ENCODE measurements around the gene MAP3K13. TPM values are rescaled to one million over a fixed set of nuclear protein-coding genes. Genes with fewer than 3 reads are reported as not detected.
A peak's percentile ranks its signal among the peaks of the same experiment; 100 is the strongest.

MAP3K13 gene
- total and polyA plus RNA-seq, 4 donors: 35.3 to 56.3 (median 41.7) TPM

- Histone ChIP-seq H3K36me3 (ENCODE audit: control insufficient read depth, insufficient read depth, low read length) (peaks cover 16% of the 10 kb centered on the region), H3K27me3 (ENCODE audit: control insufficient read depth, insufficient read depth, low read length) (no peaks in the 10 kb centered on the region), H3K9me3 (ENCODE audit: control insufficient read depth, insufficient read depth, low read length) (no peaks in the 10 kb centered on the region), H3K4me3 (ENCODE audit: low read depth, low read length) (no peak overlapping the region), H3K4me1 (ENCODE audit: control insufficient read depth, insufficient read depth, low read length) (no peaks in the 10 kb centered on the region), H3K27ac (ENCODE audit: low read depth, low read length) (no peak overlapping the region)
- WGBS (ENCODE audit: insufficient coverage): no CpG with 5 or more reads among the region's 3 CpGs
- DNase-seq (ENCODE audit: low read depth in 4 of 6, low spot score in 6 of 6): no peak
Measured at GRCh38 chr3:185484296-185484695, 121.4 kb downstream of the MAP3K13 start.

DNA sequence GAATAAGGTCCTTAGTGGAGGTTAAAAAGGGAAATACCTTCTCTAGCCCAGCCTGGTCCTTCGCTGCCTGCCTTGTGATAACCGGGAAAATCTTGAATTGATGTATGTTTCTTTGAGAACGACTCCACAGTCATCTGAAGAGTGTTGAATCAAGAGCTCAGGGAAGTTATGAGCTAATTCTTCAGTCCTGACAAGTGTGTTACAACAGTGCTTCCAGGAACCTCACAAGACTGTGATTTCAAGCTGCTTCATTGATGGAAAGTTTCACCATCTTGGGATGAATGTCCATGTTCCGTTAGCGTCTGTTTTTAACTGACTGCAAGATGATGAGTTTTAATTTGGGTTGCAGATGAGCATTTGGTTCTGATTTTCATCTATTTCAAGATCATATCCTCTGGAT, 123.5 kb downstream of the MAP3K13 start:
- H3K36me3 ChIP-seq (ENCODE audit: control insufficient read depth, insufficient read depth, low read length): peaks cover 15% of the 10 kb centered on the region
- H3K9me3 ChIP-seq (ENCODE audit: control insufficient read depth, insufficient read depth, low read length): no peaks in the 10 kb centered on the region
- 96% methylated on average over 3 of the region's 5 CpGs for WGBS (ENCODE audit: insufficient coverage)
- no peak for DNase-seq (ENCODE audit: low read depth in 4 of 6, low spot score in 6 of 6)
- no peak overlapping the region for H3K27ac ChIP-seq (ENCODE audit: low read depth, low read length)
- H3K27me3 ChIP-seq (ENCODE audit: control insufficient read depth, insufficient read depth, low read length): no peaks in the 10 kb centered on the region
- H3K4me1 ChIP-seq (ENCODE audit: control insufficient read depth, insufficient read depth, low read length): no peaks in the 10 kb centered on the region
- H3K4me3 ChIP-seq (ENCODE audit: low read depth, low read length): no peak overlapping the region

DNA sequence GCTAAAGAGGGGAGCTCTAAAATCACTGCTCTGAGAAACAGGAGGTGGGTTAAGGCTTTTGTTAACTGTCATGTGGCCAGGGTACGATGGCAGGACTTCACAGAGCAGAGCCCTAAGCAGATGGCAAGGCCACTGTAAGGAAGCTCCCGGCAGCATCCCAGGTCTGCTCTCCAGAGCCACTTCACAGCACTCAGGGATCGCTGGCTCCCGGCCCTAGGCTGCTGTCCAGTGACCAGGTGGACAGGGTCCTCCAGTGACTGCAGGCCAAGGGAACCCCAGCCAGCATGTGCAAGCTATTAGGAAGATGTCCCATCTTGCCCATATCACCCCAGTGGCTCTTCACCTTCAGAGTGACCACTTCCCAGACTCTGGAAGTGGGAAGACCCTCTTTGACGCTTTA, 125.5 kb downstream of the MAP3K13 start:
- DNase-seq (ENCODE audit: low read depth in 4 of 6, low spot score in 6 of 6): no peak
- Histone ChIP-seq H3K27ac (ENCODE audit: low read depth, low read length) (no peak overlapping the region), H3K4me3 (ENCODE audit: low read depth, low read length) (no peak overlapping the region), H3K4me1 (ENCODE audit: control insufficient read depth, insufficient read depth, low read length) (no peaks in the 10 kb centered on the region), H3K27me3 (ENCODE audit: control insufficient read depth, insufficient read depth, low read length) (no peaks in the 10 kb centered on the region), H3K9me3 (ENCODE audit: control insufficient read depth, insufficient read depth, low read length) (no peaks in the 10 kb centered on the region), H3K36me3 (ENCODE audit: control insufficient read depth, insufficient read depth, low read length) (peaks cover 14% of the 10 kb centered on the region)
- 94% methylated on average over 5 of the region's 5 CpGs for WGBS (ENCODE audit: insufficient coverage)

GRCh38 chr3:185489462-185489861, 126.5 kb downstream of the MAP3K13 start:
- H3K4me1 ChIP-seq (ENCODE audit: control insufficient read depth, insufficient read depth, low read length): no peaks in the 10 kb centered on the region
- peaks cover 21% of the 10 kb centered on the region for H3K36me3 ChIP-seq (ENCODE audit: control insufficient read depth, insufficient read depth, low read length)
- H3K4me3 ChIP-seq (ENCODE audit: low read depth, low read length): no peak overlapping the region
- WGBS (ENCODE audit: insufficient coverage): 80% methylated on average over 1 of the region's 3 CpGs
- H3K27me3 ChIP-seq (ENCODE audit: control insufficient read depth, insufficient read depth, low read length): no peaks in the 10 kb centered on the region
- DNase-seq (ENCODE audit: low read depth in 4 of 6, low spot score in 6 of 6): no peak
- no peak overlapping the region for H3K27ac ChIP-seq (ENCODE audit: low read depth, low read length)
- H3K9me3 ChIP-seq (ENCODE audit: control insufficient read depth, insufficient read depth, low read length): no peaks in the 10 kb centered on the region

- DNase-seq (ENCODE audit: low read depth in 4 of 6, low spot score in 6 of 6): no peak
- H3K9me3 ChIP-seq (ENCODE audit: control insufficient read depth, insufficient read depth, low read length): no peaks in the 10 kb centered on the region
- no peak overlapping the region for H3K27ac ChIP-seq (ENCODE audit: low read depth, low read length)
- no peaks in the 10 kb centered on the region for H3K27me3 ChIP-seq (ENCODE audit: control insufficient read depth, insufficient read depth, low read length)
- peaks cover 29% of the 10 kb centered on the region for H3K36me3 ChIP-seq (ENCODE audit: control insufficient read depth, insufficient read depth, low read length)
- 94% methylated on average over 2 of the region's 4 CpGs for WGBS (ENCODE audit: insufficient coverage)
- H3K4me3 ChIP-seq (ENCODE audit: low read depth, low read length): no peak overlapping the region
- H3K4me1 ChIP-seq (ENCODE audit: control insufficient read depth, insufficient read depth, low read length): no peaks in the 10 kb centered on the region
Measured at GRCh38 chr3:185490241-185490640, 127.3 kb downstream of the MAP3K13 start.

- H3K9me3 ChIP-seq (ENCODE audit: control insufficient read depth, insufficient read depth, low read length): no peaks in the 10 kb centered on the region
- peak within 1 kb of the TSS; percentile 89 for H3K27ac ChIP-seq (ENCODE audit: low read depth, low read length)
- H3K27me3 ChIP-seq (ENCODE audit: control insufficient read depth, insufficient read depth, low read length): no peaks in the 10 kb centered on the region
- peak within 1 kb of the TSS; percentile 99 for H3K4me3 ChIP-seq (ENCODE audit: low read depth, low read length)
- peaks cover 26% of the 10 kb centered on the region for H3K36me3 ChIP-seq (ENCODE audit: control insufficient read depth, insufficient read depth, low read length)
- DNase-seq (ENCODE audit: low read depth in 4 of 6, low spot score in 6 of 6): peak; percentile 68 to 97 (median 82)
- peaks cover 15% of the 10 kb centered on the region for H3K4me1 ChIP-seq (ENCODE audit: control insufficient read depth, insufficient read depth, low read length)
- under 1% methylated on average over 82 of the region's 82 CpGs for WGBS (ENCODE audit: insufficient coverage)
Measured at GRCh38 chr3:185498503-185499396, 135.8 kb downstream of the MAP3K13 start, which contains the start of gene TMEM41A. TSS of gene TMEM41A (minus strand) at chr3:185499035. CDS start at chr3:185498961, 74 bp downstream.

GRCh38 chr3:185502987-185503386, 140.1 kb downstream of the MAP3K13 start:
- H3K4me3 ChIP-seq (ENCODE audit: low read depth, low read length): no peak overlapping the region
- H3K9me3 ChIP-seq (ENCODE audit: control insufficient read depth, insufficient read depth, low read length): no peaks in the 10 kb centered on the region
- H3K27ac ChIP-seq (ENCODE audit: low read depth, low read length): no peak overlapping the region
- WGBS (ENCODE audit: insufficient coverage): 82% methylated on average over 3 of the region's 3 CpGs
- H3K36me3 ChIP-seq (ENCODE audit: control insufficient read depth, insufficient read depth, low read length): no peaks in the 10 kb centered on the region
- no peak for DNase-seq (ENCODE audit: low read depth in 4 of 6, low spot score in 6 of 6)
- no peaks in the 10 kb centered on the region for H3K27me3 ChIP-seq (ENCODE audit: control insufficient read depth, insufficient read depth, low read length)
- peaks cover 7% of the 10 kb centered on the region for H3K4me1 ChIP-seq (ENCODE audit: control insufficient read depth, insufficient read depth, low read length)

GRCh38 chr3:185503521-185503920, 140.6 kb downstream of the MAP3K13 start:
- Histone ChIP-seq H3K27ac (ENCODE audit: low read depth, low read length) (no peak overlapping the region), H3K9me3 (ENCODE audit: control insufficient read depth, insufficient read depth, low read length) (no peaks in the 10 kb centered on the region), H3K4me1 (ENCODE audit: control insufficient read depth, insufficient read depth, low read length) (peaks cover 3% of the 10 kb centered on the region), H3K27me3 (ENCODE audit: control insufficient read depth, insufficient read depth, low read length) (no peaks in the 10 kb centered on the region), H3K36me3 (ENCODE audit: control insufficient read depth, insufficient read depth, low read length) (no peaks in the 10 kb centered on the region), H3K4me3 (ENCODE audit: low read depth, low read length) (no peak overlapping the region)
- no peak for DNase-seq (ENCODE audit: low read depth in 4 of 6, low spot score in 6 of 6)
- 80% methylated on average over 1 of the region's 1 CpG for WGBS (ENCODE audit: insufficient coverage)

DNA sequence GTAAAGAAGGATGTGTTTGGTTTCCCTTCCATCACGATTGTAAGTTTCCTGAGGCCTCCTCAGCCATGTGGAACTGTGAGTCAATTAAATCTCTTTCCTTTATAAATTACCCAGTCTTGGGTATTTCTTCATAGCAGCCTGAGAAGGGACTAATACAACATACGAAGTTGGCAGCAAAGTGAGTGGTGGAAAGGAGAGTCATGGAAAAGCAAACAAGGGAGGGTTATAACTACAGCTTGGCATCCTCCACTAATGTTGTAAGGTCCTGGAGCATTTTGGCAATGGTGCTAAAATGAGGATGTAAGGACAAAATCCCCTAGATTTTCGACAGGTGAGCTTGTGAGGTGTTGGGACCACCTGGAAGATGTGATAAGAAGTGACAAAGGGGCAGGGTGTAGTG, 141.7 kb downstream of the MAP3K13 start:
- no peak overlapping the region for H3K4me3 ChIP-seq (ENCODE audit: low read depth, low read length)
- no peaks in the 10 kb centered on the region for H3K9me3 ChIP-seq (ENCODE audit: control insufficient read depth, insufficient read depth, low read length)
- no peak overlapping the region for H3K27ac ChIP-seq (ENCODE audit: low read depth, low read length)
- no peaks in the 10 kb centered on the region for H3K27me3 ChIP-seq (ENCODE audit: control insufficient read depth, insufficient read depth, low read length)
- WGBS (ENCODE audit: insufficient coverage): 78% methylated on average over 1 of the region's 3 CpGs
- no peak for DNase-seq (ENCODE audit: low read depth in 4 of 6, low spot score in 6 of 6)
- no peaks in the 10 kb centered on the region for H3K4me1 ChIP-seq (ENCODE audit: control insufficient read depth, insufficient read depth, low read length)
- H3K36me3 ChIP-seq (ENCODE audit: control insufficient read depth, insufficient read depth, low read length): no peaks in the 10 kb centered on the region

- no peaks in the 10 kb centered on the region for H3K36me3 ChIP-seq (ENCODE audit: control insufficient read depth, insufficient read depth, low read length)
- H3K4me1 ChIP-seq (ENCODE audit: control insufficient read depth, insufficient read depth, low read length): no peaks in the 10 kb centered on the region
- H3K4me3 ChIP-seq (ENCODE audit: low read depth, low read length): no peak overlapping the region
- WGBS (ENCODE audit: insufficient coverage): 86% methylated on average over 1 of the region's 6 CpGs
- no peak for DNase-seq (ENCODE audit: low read depth in 4 of 6, low spot score in 6 of 6)
- no peaks in the 10 kb centered on the region for H3K9me3 ChIP-seq (ENCODE audit: control insufficient read depth, insufficient read depth, low read length)
- no peaks in the 10 kb centered on the region for H3K27me3 ChIP-seq (ENCODE audit: control insufficient read depth, insufficient read depth, low read length)
- H3K27ac ChIP-seq (ENCODE audit: low read depth, low read length): no peak overlapping the region
Measured at GRCh38 chr3:185507883-185508282, 144.9 kb downstream of the MAP3K13 start.
